ENCODE data around the gene DLG1. TPM values are rescaled to one million over a fixed set of nuclear protein-coding genes. Genes with fewer than 3 reads are reported as not detected.
A peak's percentile ranks its signal among the peaks of the same experiment; 100 is the strongest.

The DLG1 gene
- total RNA-seq = 77.5 TPM
- long read RNA-seq, full-length matches to known transcripts = 3 of 66 reads
- long read RNA-seq, partial matches to known transcripts = 11 of 66 reads
- long read RNA-seq, other reads (novel, unspliced or antisense) = 52 of 66 reads

DNA sequence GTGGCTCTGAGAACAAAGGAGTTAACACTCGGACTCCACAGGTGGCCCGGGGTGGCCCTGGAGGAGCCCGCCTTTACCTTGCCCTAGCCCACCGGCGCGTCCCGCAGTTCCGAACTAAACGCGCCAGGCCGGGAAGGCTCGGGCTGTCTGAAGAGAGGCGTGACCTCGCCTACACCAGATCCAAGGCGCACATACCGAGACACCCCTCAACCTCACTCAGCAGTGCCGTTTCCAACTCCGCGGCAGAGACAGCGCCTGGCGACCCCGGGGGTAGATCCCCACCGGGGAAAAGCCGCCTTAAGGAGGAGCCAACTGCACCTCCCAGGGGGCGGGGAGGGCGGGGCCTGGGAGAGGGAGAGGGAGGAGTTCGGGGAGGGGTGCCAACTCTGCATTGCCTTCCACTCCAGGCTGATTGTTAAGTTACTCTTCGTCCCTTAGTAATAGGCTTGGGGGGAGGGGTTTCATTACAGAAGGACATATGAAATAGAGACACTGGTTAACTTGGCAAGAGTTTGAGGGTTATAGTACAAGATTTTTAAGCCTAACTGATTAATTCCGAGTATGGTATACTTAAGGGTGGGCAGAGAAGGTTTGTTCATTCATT is at the start of gene DLG1:
Gene DLG1, minus strand, starts transcription at position 272 of the 604 bp plus-strand sequence. CDS start 1,408 bp downstream, outside the sequence.
- H3K4me3 ChIP-seq = peak within 1 kb of the TSS; percentile 99
- H3K9me3 ChIP-seq = no peaks in the 10 kb centered on the region
- intact Hi-C loops (cut with DNase I) = no loop called here
- ATAC-seq = peak; percentile 88
- no peaks in the 10 kb centered on the region for H3K27me3 ChIP-seq
- peaks cover 14% of the 10 kb centered on the region for H3K36me3 ChIP-seq
- peaks cover 18% of the 10 kb centered on the region for H3K4me1 ChIP-seq
- peak; percentile 93 for DNase-seq
- peak within 1 kb of the TSS; percentile 94 for H3K27ac ChIP-seq
- TF ChIP-seq, protein P1, sequence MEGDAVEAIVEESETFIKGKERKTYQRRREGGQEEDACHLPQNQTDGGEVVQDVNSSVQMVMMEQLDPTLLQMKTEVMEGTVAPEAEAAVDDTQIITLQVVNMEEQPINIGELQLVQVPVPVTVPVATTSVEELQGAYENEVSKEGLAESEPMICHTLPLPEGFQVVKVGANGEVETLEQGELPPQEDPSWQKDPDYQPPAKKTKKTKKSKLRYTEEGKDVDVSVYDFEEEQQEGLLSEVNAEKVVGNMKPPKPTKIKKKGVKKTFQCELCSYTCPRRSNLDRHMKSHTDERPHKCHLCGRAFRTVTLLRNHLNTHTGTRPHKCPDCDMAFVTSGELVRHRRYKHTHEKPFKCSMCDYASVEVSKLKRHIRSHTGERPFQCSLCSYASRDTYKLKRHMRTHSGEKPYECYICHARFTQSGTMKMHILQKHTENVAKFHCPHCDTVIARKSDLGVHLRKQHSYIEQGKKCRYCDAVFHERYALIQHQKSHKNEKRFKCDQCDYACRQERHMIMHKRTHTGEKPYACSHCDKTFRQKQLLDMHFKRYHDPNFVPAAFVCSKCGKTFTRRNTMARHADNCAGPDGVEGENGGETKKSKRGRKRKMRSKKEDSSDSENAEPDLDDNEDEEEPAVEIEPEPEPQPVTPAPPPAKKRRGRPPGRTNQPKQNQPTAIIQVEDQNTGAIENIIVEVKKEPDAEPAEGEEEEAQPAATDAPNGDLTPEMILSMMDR (IDR thresholded peaks at IDR 0.05) = no peak

GRCh38 chr3:197348014-197348413 is 49.6 kb upstream of the DLG1 start:
- DNase-seq (no peak), ATAC-seq (no peak)
- intact Hi-C loops (cut with DNase I) = no loop called here
- Histone ChIP-seq H3K36me3 (no peaks in the 10 kb centered on the region), H3K4me1 (no peaks in the 10 kb centered on the region), H3K27me3 (no peaks in the 10 kb centered on the region), H3K27ac (no peak overlapping the region), H3K9me3 (no peaks in the 10 kb centered on the region), H3K4me3 (no peak overlapping the region)
- TF ChIP-seq, protein P1 (IDR thresholded peaks at IDR 0.05) = no peak

DNA sequence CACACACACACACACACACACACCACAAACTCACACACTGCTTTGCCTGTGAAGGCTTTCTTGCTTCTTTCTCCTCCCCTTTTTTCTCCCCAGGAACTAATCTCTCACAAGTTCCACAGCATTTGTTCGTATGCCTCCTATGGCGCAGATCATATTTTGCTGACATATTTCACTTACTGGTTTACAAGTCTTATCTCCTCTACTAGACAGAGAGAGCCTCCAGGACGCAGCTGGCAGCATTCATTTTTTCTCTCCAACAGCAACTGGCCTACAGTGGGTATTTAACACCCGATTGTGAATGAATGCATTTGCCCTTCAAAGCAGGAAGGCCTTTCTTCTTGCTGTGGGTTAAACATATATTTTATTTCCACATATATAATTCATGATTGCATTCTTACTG is 47.0 kb upstream of the DLG1 start:
- H3K27me3 ChIP-seq = no peaks in the 10 kb centered on the region
- TF ChIP-seq, protein P1 (IDR thresholded peaks at IDR 0.05) = no peak
- H3K36me3 ChIP-seq = no peaks in the 10 kb centered on the region
- intact Hi-C loops (cut with DNase I) = no loop called here
- H3K4me3 ChIP-seq = no peak overlapping the region
- H3K4me1 ChIP-seq = no peaks in the 10 kb centered on the region
- no peak for DNase-seq
- no peak for ATAC-seq
- no peaks in the 10 kb centered on the region for H3K9me3 ChIP-seq
- no peak overlapping the region for H3K27ac ChIP-seq

GRCh38 chr3:197344582-197345318 is 46.3 kb upstream of the DLG1 start:
- Histone ChIP-seq H3K36me3 (no peaks in the 10 kb centered on the region), H3K4me3 (no peak overlapping the region), H3K4me1 (peaks cover under 1% of the 10 kb centered on the region), H3K27me3 (no peaks in the 10 kb centered on the region), H3K27ac (no peak overlapping the region), H3K9me3 (no peaks in the 10 kb centered on the region)
- TF ChIP-seq, protein P1 (IDR thresholded peaks at IDR 0.05) = no peak
- intact Hi-C loops (cut with DNase I) = no loop called here
- ATAC-seq = no peak
- no peak for DNase-seq

GRCh38 chr3:197343656-197344408 is 45.4 kb upstream of the DLG1 start:
- TF ChIP-seq, protein P1 (IDR thresholded peaks at IDR 0.05) = no peak
- Histone ChIP-seq H3K4me3 (no peak overlapping the region), H3K27ac (no peak overlapping the region), H3K36me3 (no peaks in the 10 kb centered on the region), H3K27me3 (no peaks in the 10 kb centered on the region), H3K9me3 (no peaks in the 10 kb centered on the region), H3K4me1 (peaks cover 3% of the 10 kb centered on the region)
- ATAC-seq = no peak
- no peak for DNase-seq
- intact Hi-C loops (cut with DNase I) = no loop called here
